ENCODE data around the gene FBXL16. TPM values are rescaled to one million over a fixed set of nuclear protein-coding genes. Genes with fewer than 3 reads are reported as not detected.

FBXL16 gene
- total and polyA plus RNA-seq, 9 of the 15 experiments (the other 6 are each of a cell fraction or from before 2014, with no cell fraction given), result 0.21 to 8.2 (median 1.7) TPM

DNA sequence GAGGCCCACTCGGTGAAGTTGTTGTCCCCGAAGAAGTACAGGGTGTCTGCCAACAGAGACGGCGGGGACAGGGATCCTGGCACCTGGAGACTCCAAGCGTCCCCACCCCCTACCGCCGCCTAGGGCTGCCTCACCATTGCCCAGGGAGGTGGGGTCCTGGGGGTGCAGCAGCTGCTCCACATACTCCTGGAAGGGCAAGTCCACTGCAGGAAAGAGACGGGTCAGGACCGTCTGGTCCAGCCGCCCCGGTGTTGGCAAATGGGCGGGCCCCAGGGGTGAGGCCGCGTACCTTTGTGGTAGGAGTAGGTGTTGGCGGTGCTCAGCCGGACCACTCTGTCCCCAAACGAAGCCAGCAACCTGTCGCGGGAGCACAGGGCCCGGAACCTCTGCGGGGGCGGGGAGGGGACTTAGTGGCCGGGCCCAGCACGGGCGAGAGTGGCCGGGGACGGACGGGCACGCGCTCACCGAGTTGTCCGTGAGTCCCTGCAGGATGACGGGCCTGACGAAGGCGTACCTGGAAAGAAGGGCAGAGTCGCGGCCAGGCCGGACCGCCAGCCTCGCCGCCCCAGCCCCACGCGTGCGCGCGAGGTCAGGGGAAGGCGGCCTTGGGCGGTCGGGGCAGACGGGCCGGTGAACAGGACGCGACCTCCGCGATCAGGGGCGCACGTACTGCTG is 22.1 kb downstream of the FBXL16 start (continued):
- TF ChIP-seq, protein P1, sequence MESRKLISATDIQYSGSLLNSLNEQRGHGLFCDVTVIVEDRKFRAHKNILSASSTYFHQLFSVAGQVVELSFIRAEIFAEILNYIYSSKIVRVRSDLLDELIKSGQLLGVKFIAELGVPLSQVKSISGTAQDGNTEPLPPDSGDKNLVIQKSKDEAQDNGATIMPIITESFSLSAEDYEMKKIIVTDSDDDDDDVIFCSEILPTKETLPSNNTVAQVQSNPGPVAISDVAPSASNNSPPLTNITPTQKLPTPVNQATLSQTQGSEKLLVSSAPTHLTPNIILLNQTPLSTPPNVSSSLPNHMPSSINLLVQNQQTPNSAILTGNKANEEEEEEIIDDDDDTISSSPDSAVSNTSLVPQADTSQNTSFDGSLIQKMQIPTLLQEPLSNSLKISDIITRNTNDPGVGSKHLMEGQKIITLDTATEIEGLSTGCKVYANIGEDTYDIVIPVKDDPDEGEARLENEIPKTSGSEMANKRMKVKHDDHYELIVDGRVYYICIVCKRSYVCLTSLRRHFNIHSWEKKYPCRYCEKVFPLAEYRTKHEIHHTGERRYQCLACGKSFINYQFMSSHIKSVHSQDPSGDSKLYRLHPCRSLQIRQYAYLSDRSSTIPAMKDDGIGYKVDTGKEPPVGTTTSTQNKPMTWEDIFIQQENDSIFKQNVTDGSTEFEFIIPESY (CRISPR knock-in tag; IDR thresholded peaks at IDR 0.05), result no peak
- TF ChIP-seq, protein P2, sequence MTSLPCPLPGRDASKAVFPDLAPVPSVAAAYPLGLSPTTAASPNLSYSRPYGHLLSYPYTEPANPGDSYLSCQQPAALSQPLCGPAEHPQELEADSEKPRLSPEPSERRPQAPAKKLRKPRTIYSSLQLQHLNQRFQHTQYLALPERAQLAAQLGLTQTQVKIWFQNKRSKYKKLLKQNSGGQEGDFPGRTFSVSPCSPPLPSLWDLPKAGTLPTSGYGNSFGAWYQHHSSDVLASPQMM (CRISPR knock-in tag; IDR thresholded peaks at IDR 0.05), result no peak
- TF ChIP-seq ZNF778 (CRISPR knock-in tag; IDR thresholded peaks at IDR 0.05) (no peak), MTA2 (IDR thresholded peaks at IDR 0.05; ENCODE audit: low read depth) (no peak), ELF2 (CRISPR knock-in tag; IDR thresholded peaks at IDR 0.05) (peak; percentile 18; the same call in 1 of the 2 replicates), SMAD3 (CRISPR knock-in tag; conservative IDR thresholded peaks at IDR 0.05) (no peak), CHD1 (IDR thresholded peaks at IDR 0.05; ENCODE audit: low read length) (peak; percentile 76), FOXM1 (IDR thresholded peaks at IDR 0.05; ENCODE audit: low read depth) (no peak), FOXM1 (CRISPR knock-in tag; IDR thresholded peaks at IDR 0.05; ENCODE audit: low read depth) (peak; percentile 71; the same call in 1 of the 2 replicates), SNIP1 (IDR thresholded peaks at IDR 0.05; ENCODE audit: low read depth) (no peak), HOXB6 (CRISPR knock-in tag; IDR thresholded peaks at IDR 0.05; ENCODE audit: borderline replicate concordance) (0 out of 2 replicates have a peak, but pooled peaks have one; percentile 18)
- TF ChIP-seq, protein P3, sequence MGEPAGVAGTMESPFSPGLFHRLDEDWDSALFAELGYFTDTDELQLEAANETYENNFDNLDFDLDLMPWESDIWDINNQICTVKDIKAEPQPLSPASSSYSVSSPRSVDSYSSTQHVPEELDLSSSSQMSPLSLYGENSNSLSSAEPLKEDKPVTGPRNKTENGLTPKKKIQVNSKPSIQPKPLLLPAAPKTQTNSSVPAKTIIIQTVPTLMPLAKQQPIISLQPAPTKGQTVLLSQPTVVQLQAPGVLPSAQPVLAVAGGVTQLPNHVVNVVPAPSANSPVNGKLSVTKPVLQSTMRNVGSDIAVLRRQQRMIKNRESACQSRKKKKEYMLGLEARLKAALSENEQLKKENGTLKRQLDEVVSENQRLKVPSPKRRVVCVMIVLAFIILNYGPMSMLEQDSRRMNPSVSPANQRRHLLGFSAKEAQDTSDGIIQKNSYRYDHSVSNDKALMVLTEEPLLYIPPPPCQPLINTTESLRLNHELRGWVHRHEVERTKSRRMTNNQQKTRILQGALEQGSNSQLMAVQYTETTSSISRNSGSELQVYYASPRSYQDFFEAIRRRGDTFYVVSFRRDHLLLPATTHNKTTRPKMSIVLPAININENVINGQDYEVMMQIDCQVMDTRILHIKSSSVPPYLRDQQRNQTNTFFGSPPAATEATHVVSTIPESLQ (CRISPR knock-in tag; IDR thresholded peaks at IDR 0.05), result 0 out of 2 replicates have a peak, but pooled peaks have one; percentile 69
- TF ChIP-seq, protein P4, sequence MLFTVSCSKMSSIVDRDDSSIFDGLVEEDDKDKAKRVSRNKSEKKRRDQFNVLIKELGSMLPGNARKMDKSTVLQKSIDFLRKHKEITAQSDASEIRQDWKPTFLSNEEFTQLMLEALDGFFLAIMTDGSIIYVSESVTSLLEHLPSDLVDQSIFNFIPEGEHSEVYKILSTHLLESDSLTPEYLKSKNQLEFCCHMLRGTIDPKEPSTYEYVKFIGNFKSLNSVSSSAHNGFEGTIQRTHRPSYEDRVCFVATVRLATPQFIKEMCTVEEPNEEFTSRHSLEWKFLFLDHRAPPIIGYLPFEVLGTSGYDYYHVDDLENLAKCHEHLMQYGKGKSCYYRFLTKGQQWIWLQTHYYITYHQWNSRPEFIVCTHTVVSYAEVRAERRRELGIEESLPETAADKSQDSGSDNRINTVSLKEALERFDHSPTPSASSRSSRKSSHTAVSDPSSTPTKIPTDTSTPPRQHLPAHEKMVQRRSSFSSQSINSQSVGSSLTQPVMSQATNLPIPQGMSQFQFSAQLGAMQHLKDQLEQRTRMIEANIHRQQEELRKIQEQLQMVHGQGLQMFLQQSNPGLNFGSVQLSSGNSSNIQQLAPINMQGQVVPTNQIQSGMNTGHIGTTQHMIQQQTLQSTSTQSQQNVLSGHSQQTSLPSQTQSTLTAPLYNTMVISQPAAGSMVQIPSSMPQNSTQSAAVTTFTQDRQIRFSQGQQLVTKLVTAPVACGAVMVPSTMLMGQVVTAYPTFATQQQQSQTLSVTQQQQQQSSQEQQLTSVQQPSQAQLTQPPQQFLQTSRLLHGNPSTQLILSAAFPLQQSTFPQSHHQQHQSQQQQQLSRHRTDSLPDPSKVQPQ (CRISPR knock-in tag; IDR thresholded peaks at IDR 0.05; ENCODE audit: borderline replicate concordance), result no peak
- TF ChIP-seq, protein P5, sequence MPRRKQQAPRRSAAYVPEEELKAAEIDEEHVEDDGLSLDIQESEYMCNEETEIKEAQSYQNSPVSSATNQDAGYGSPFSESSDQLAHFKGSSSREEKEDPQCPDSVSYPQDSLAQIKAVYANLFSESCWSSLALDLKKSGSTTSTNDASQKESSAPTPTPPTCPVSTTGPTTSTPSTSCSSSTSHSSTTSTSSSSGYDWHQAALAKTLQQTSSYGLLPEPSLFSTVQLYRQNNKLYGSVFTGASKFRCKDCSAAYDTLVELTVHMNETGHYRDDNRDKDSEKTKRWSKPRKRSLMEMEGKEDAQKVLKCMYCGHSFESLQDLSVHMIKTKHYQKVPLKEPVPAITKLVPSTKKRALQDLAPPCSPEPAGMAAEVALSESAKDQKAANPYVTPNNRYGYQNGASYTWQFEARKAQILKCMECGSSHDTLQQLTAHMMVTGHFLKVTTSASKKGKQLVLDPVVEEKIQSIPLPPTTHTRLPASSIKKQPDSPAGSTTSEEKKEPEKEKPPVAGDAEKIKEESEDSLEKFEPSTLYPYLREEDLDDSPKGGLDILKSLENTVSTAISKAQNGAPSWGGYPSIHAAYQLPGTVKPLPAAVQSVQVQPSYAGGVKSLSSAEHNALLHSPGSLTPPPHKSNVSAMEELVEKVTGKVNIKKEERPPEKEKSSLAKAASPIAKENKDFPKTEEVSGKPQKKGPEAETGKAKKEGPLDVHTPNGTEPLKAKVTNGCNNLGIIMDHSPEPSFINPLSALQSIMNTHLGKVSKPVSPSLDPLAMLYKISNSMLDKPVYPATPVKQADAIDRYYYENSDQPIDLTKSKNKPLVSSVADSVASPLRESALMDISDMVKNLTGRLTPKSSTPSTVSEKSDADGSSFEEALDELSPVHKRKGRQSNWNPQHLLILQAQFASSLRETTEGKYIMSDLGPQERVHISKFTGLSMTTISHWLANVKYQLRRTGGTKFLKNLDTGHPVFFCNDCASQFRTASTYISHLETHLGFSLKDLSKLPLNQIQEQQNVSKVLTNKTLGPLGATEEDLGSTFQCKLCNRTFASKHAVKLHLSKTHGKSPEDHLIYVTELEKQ (CRISPR knock-in tag; IDR thresholded peaks at IDR 0.05), result no peak
- TF ChIP-seq, protein P6, sequence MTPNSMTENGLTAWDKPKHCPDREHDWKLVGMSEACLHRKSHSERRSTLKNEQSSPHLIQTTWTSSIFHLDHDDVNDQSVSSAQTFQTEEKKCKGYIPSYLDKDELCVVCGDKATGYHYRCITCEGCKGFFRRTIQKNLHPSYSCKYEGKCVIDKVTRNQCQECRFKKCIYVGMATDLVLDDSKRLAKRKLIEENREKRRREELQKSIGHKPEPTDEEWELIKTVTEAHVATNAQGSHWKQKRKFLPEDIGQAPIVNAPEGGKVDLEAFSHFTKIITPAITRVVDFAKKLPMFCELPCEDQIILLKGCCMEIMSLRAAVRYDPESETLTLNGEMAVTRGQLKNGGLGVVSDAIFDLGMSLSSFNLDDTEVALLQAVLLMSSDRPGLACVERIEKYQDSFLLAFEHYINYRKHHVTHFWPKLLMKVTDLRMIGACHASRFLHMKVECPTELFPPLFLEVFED (CRISPR knock-in tag; conservative IDR thresholded peaks at IDR 0.05), result 0 out of 2 replicates have a peak, but pooled peaks have one; percentile 53

All from K562 (cell line).